Lung (tissue), 12 donors: ENCODE results near the gene CALML6. TPM values are rescaled to one million over a fixed set of nuclear protein-coding genes. Genes with fewer than 3 reads are reported as not detected.

ENCODE experiments used
- ATAC-seq: fragments of 200-7000 bp; cut with Tn5 transposase; one replicate; pipeline ENCODE4 v1.9.1; 2020; ENCODE audit warnings: moderate number of reproducible peaks; ENCODE audit not compliant: insufficient read depth, low FRiP score
- DNase-seq, 3 donors: peaks; one replicate each; pipeline ENCODE4 v3.0.0-alpha.2; 2013 to 2017
- H3K27ac ChIP-seq, 2 donors: one replicate each; pipeline ENCODE4 v1.5.1; 2013; ENCODE audit warnings: mild to moderate bottlenecking in 2 of 2, moderate library complexity in 2 of 2, control low read depth in 1 of 2, inconsistent platforms in 1 of 2, low read depth in 1 of 2, low read length in 1 of 2
- H3K27me3 ChIP-seq, 3 donors: one replicate each; pipeline ENCODE4 v1.5.1; 2013; ENCODE audit warnings: low read length in 2 of 3; ENCODE audit not compliant: control insufficient read depth in 3 of 3, insufficient read depth in 3 of 3
- H3K36me3 ChIP-seq, 4 donors: one replicate each; pipeline ENCODE4 v1.5.1; 2013; ENCODE audit warnings: low read length in 4 of 4, mild to moderate bottlenecking in 1 of 4, moderate library complexity in 1 of 4; ENCODE audit not compliant: control insufficient read depth in 4 of 4, insufficient read depth in 4 of 4
- H3K4me1 ChIP-seq, 5 donors: one replicate each; pipeline ENCODE4 v1.5.1; 2013; ENCODE audit warnings: low read length in 5 of 5, mild to moderate bottlenecking in 2 of 5, moderate library complexity in 1 of 5; ENCODE audit not compliant: control insufficient read depth in 5 of 5, insufficient read depth in 5 of 5
- H3K4me3 ChIP-seq: one replicate; pipeline ENCODE4 v1.5.1; 2013; ENCODE audit warnings: mild to moderate bottlenecking, control low read depth, moderate library complexity
- H3K9ac ChIP-seq, 2 donors: one replicate each; pipeline ENCODE4 v1.5.1; 2013; ENCODE audit warnings: low read length in 2 of 2, control low read depth in 1 of 2; ENCODE audit not compliant: insufficient read depth in 1 of 2
- H3K9me3 ChIP-seq, 4 donors: one replicate each; pipeline ENCODE4 v1.5.1; 2013; ENCODE audit warnings: low read length in 3 of 4, mild to moderate bottlenecking in 1 of 4, moderate library complexity in 1 of 4; ENCODE audit not compliant: control insufficient read depth in 4 of 4, insufficient read depth in 3 of 4
- WGBS, 2 donors: extraction: QIAGEN DNeasy Blood & Tissue Kit; methylation state at CpG; one replicate each; pipeline ENCODE4 v1.1.7; 2013; 5-methylcytosine and 5-hydroxymethylcytosine counted together
- polyA plus RNA-seq, 2 donors: library from polyadenylated mRNA; stranded (reverse); fragments of 200-250 nt; gene quantifications; one replicate each; pipeline ENCODE4 v1.2.1, GENCODE V29; 2013
- total RNA-seq, 2 donors: library from RNA; depleted of rRNA in 1 of 2; stranded (reverse); fragments of >200 nt in 1 of 2; gene quantifications; one replicate each; pipeline ENCODE4 v1.2.1, GENCODE V29; 2014 to 2021
- TF ChIP-seq, protein P1 (sequence below): IDR thresholded peaks from 2 replicates; pipeline ENCODE4 v1.5.1; 2012; ENCODE audit warnings: mild to moderate bottlenecking; ENCODE audit errors: control extremely low read depth, extremely low read depth
- donor health status: control.
- donor health status: control.
- donor health status: Bipolar disorder and iron deficiency.
- donor health status: healthy.
- donor health status: DM: yes; HTN: yes; CAD: no.

Gene CALML6
- total and polyA plus RNA-seq, 4 donors, result 0.11 to 0.55 (median 0.34) TPM

DNA sequence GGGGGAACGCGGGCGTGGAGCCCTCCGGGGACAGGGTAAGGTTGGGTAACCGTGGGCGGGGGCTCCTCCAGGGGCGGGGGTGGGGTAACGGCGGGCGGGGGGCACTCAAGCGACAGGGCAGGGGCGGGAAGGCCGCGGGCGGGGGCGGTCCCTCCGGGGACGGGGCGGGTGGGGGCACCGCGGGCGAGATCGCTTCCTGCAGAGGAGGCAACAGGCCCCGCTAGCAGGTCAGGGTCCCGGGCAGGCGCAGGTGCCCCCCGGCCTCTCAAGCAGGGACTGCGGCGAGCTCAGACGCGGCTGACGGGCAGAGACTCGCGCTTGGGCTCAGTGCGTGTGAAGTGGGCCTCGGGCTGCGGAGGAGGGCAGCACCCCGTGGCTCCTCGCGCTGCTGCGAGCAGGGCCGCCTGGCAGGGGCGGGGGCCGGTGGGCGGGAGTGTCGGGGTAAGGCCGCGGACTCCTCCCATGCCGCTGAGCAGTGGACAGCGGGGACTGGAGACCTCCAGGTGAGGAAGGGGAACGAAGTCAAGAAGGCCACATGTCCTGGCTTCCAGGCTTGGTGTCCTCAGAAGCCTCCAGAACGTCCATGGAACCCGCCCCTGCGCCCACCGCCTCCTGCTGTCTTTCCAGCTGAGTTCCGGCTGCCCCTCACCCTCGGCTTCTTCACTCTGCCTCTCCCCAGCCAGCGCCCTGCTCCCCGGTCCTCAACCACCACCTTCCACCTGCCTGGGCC is 23.5 kb upstream of the CALML6 start:
- ATAC-seq (peak; percentile 44), DNase-seq (peak in 2 of 3 donors; percentile 71 to 78)
- Histone ChIP-seq H3K9ac (peak overlapping the region; percentile 28 to 53), H3K36me3 (peaks cover 0 to 2% (median under 1%) of the 10 kb centered on the region in 4 donors), H3K9me3 (no peaks in the 10 kb centered on the region), H3K27ac (peak overlapping the region; percentile 94 to 95), H3K27me3 (peaks cover 0 to 2% (median 0%) of the 10 kb centered on the region in 3 donors), H3K4me1 (peaks cover 5 to 28% (median 6%) of the 10 kb centered on the region in 5 donors), H3K4me3 (peak overlapping the region; percentile 44)
- 1% methylated on average over 51 to 59 of the region's 59 CpGs for WGBS, 2 donors
- TF ChIP-seq, protein P1, sequence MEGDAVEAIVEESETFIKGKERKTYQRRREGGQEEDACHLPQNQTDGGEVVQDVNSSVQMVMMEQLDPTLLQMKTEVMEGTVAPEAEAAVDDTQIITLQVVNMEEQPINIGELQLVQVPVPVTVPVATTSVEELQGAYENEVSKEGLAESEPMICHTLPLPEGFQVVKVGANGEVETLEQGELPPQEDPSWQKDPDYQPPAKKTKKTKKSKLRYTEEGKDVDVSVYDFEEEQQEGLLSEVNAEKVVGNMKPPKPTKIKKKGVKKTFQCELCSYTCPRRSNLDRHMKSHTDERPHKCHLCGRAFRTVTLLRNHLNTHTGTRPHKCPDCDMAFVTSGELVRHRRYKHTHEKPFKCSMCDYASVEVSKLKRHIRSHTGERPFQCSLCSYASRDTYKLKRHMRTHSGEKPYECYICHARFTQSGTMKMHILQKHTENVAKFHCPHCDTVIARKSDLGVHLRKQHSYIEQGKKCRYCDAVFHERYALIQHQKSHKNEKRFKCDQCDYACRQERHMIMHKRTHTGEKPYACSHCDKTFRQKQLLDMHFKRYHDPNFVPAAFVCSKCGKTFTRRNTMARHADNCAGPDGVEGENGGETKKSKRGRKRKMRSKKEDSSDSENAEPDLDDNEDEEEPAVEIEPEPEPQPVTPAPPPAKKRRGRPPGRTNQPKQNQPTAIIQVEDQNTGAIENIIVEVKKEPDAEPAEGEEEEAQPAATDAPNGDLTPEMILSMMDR, result no peak

DNA sequence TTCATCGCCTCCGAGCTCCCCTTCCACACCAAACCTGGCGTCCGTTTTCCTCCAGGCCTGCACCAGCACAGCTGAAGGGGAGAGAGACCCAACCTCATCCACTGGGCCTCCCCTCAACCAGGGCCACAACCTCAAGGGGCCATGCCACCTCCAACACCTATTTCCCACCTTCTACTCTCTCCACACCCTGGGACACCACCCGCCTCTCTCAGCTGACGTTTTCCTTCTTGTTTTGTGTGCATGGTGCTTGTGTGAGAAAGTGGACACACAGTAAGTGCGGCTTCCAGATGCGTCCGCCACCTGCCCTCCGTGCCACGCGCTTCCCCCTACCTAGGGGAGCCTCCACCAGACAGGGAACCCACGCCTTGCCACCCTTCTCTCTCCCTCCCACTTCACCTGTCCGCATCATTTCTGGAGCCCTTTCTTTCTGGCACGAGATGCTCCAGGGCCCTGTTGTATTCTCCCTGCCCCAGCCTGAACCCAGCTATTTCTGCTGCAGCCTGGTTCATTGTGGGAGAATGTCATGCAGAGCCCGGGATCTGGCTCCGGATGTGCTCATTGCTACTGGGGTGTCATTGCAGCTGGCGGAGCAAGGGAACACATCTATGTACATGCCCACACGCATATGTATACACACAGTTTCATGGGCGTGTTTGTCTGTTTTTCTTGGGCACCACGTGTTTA is 22.8 kb upstream of the CALML6 start:
- TF ChIP-seq, protein P1, result no peak
- H3K4me1 ChIP-seq, result peaks cover 5 to 28% (median 6%) of the 10 kb centered on the region in 5 donors
- H3K9me3 ChIP-seq, result no peaks in the 10 kb centered on the region
- H3K27me3 ChIP-seq, result peaks cover 0 to 2% (median 0%) of the 10 kb centered on the region in 3 donors
- peak overlapping the region; percentile 44 for H3K4me3 ChIP-seq
- DNase-seq (no peak), ATAC-seq (no peak)
- H3K27ac ChIP-seq, result peak overlapping the region; percentile 47 to 94
- H3K9ac ChIP-seq, result peak overlapping the region; percentile 28 to 53
- 41 to 65% methylated on average over 21 of the region's 21 CpGs for WGBS, 2 donors
- peaks cover 0 to 2% (median under 1%) of the 10 kb centered on the region in 4 donors for H3K36me3 ChIP-seq

DNA sequence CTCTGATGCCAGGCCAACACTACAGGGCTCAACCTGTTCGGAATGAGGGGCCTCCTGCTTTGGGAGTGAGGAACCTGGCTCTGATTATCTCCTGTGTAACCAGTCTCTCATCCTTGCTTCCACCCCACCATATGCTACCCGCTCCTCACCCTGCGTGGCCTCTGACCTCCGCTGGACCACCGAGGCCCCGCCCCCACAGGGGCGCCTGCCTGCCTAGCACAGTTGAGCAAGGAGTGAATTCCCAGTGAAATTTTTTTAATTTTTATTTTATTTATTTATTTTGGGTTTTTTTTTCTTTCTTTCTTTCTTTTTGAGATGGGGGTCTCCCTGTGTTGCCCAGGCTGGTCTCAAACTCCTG is 22.3 kb upstream of the CALML6 start:
- peaks cover 0 to 2% (median 0%) of the 10 kb centered on the region in 3 donors for H3K27me3 ChIP-seq
- TF ChIP-seq, protein P1, result no peak
- DNase-seq (no peak), ATAC-seq (no peak)
- H3K9me3 ChIP-seq, result no peaks in the 10 kb centered on the region
- no peak overlapping the region for H3K9ac ChIP-seq
- H3K36me3 ChIP-seq, result peaks cover 0 to 2% (median under 1%) of the 10 kb centered on the region in 4 donors
- H3K4me3 ChIP-seq, result no peak overlapping the region
- 81 to 93% methylated on average over 7 of the region's 7 CpGs for WGBS, 2 donors
- no peak overlapping the region for H3K27ac ChIP-seq
- H3K4me1 ChIP-seq, result peaks cover 5 to 28% (median 6%) of the 10 kb centered on the region in 5 donors
